Astrocyte (in vitro differentiated cells and primary cell): Measurements from ENCODE around the gene MAPK8IP2. TPM values are rescaled to one million over a fixed set of nuclear protein-coding genes. Genes with fewer than 3 reads are reported as not detected.

Experiments
- DNase-seq: peaks from one replicate; pipeline ENCODE4 v3.0.0-alpha.2; 2010; ENCODE audit warnings: low read depth
- FAIRE-seq: peaks from 2 replicates; lab custom pipeline; 2011; peaks lifted over from hg19 to GRCh38; lab: Jason Lieb, UNC
- H2AFZ ChIP-seq: 2 replicates; pipeline ENCODE4 v1.6.0; 2012; ENCODE audit warnings: low read depth, low read length, inconsistent platforms
- H3K27ac ChIP-seq: 2 replicates; pipeline ENCODE4 v1.5.1; 2011; ENCODE audit warnings: low read depth, low read length, inconsistent platforms
- H3K27me3 ChIP-seq: 2 replicates; pipeline ENCODE4 v1.6.0; 2011; ENCODE audit warnings: low read length, inconsistent platforms; ENCODE audit not compliant: insufficient read depth
- H3K36me3 ChIP-seq: 2 replicates; pipeline ENCODE4 v1.5.1; 2011; ENCODE audit warnings: low read length, inconsistent platforms; ENCODE audit not compliant: insufficient read depth
- H3K4me1 ChIP-seq: 2 replicates; pipeline ENCODE4 v1.5.1; 2011; ENCODE audit warnings: low read length, inconsistent platforms; ENCODE audit not compliant: insufficient read depth
- H3K4me2 ChIP-seq: 2 replicates; pipeline ENCODE4 v1.6.0; 2012; ENCODE audit warnings: low read length, inconsistent platforms
- H3K4me3 ChIP-seq: 2 replicates; pipeline ENCODE4 v1.5.1; 2011; ENCODE audit warnings: low read depth, mild to moderate bottlenecking, low read length, inconsistent platforms; ENCODE audit not compliant: insufficient read depth
- H3K79me2 ChIP-seq: 2 replicates; pipeline ENCODE4 v1.6.0; 2012; ENCODE audit warnings: mild to moderate bottlenecking, low read length, inconsistent platforms; ENCODE audit not compliant: insufficient read depth
- H3K9ac ChIP-seq: 2 replicates; pipeline ENCODE4 v1.6.0; 2012; ENCODE audit warnings: mild to moderate bottlenecking, low read length, inconsistent platforms
- H3K9me3 ChIP-seq: 2 replicates; pipeline ENCODE4 v1.5.1; 2012; ENCODE audit warnings: low read depth, mild to moderate bottlenecking, low read length, inconsistent platforms; ENCODE audit not compliant: insufficient read depth
- H4K20me1 ChIP-seq: 2 replicates; pipeline ENCODE4 v1.6.0; 2012; ENCODE audit warnings: low read length, inconsistent platforms; ENCODE audit not compliant: insufficient read depth
- H3K27ac Mint-ChIP-seq: one replicate; pipeline ENCODE4 v1.8.0; 2021; ENCODE audit warnings: mild to moderate bottlenecking, mixed read lengths; ENCODE audit not compliant: unreplicated experiment
- H3K27me3 Mint-ChIP-seq: one replicate; pipeline ENCODE4 v1.8.0; 2021; ENCODE audit warnings: low read depth, mixed read lengths; ENCODE audit not compliant: unreplicated experiment
- H3K36me3 Mint-ChIP-seq: one replicate; pipeline ENCODE4 v1.8.0; 2021; ENCODE audit warnings: low read depth, mixed read lengths; ENCODE audit not compliant: unreplicated experiment
- H3K4me1 Mint-ChIP-seq: one replicate; pipeline ENCODE4 v1.8.0; 2021; ENCODE audit warnings: low read depth, mixed read lengths; ENCODE audit not compliant: unreplicated experiment
- H3K4me3 Mint-ChIP-seq: one replicate; pipeline ENCODE4 v1.8.0; 2021; ENCODE audit warnings: mild to moderate bottlenecking, moderate library complexity, mixed read lengths; ENCODE audit not compliant: unreplicated experiment
- H3K9me3 Mint-ChIP-seq: one replicate; pipeline ENCODE4 v1.8.0; 2021; ENCODE audit warnings: mild to moderate bottlenecking, mixed read lengths; ENCODE audit not compliant: unreplicated experiment
- EZH2 ChIP-seq: IDR thresholded peaks from 2 replicates; pipeline ENCODE4 v1.6.1; 2012; ENCODE audit warnings: mild to moderate bottlenecking, low read length, inconsistent platforms; ENCODE audit not compliant: insufficient read depth
- total RNA-seq: library from RNA; stranded (reverse); gene quantifications from 2 replicates; pipeline ENCODE4 v1.2.1, GENCODE V29; 2021
- TF ChIP-seq, protein P1 (sequence below): IDR thresholded peaks from 2 replicates; pipeline ENCODE4 v1.5.1; 2011; ENCODE audit warnings: low read depth, mild to moderate bottlenecking, inconsistent platforms, low read length, moderate library complexity; ENCODE audit not compliant: insufficient read depth

Gene MAPK8IP2
- total RNA-seq, 1 donor from 2014 or later, result 4.7 TPM

DNA sequence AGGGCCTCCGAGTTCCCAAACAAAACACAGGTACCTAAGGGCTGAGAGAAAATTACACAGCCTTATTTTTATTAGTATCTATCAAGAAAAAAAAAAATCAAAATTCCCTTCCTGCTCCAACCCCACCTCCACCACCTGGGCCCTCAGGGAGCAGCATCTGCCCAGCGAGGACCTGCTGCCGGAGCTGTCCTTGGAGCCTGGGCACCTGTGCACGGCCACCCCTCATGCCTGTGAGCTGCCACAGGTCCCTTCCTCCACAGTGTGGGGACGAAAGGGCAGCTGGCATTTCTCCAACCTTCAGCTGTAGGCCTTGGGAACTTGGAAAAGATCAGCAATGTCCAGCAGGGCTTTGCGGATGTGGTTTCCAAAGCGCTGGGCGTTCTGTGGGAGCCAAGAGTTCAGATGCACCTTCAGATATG is 31.5 kb upstream of the MAPK8IP2 start:
- H3K4me2 ChIP-seq, result no peak overlapping the region
- H4K20me1 ChIP-seq, result no peaks in the 10 kb centered on the region
- no peak overlapping the region for H3K27ac ChIP-seq
- peaks cover 8% of the 10 kb centered on the region for H3K27me3 ChIP-seq
- H3K4me3 Mint-ChIP-seq, result no peak overlapping the region
- no peak for FAIRE-seq
- H3K9me3 Mint-ChIP-seq, result peaks cover 1% of the 10 kb centered on the region
- no peaks in the 10 kb centered on the region for H3K4me1 ChIP-seq
- no peak overlapping the region for H2AFZ ChIP-seq
- TF ChIP-seq, protein P1, sequence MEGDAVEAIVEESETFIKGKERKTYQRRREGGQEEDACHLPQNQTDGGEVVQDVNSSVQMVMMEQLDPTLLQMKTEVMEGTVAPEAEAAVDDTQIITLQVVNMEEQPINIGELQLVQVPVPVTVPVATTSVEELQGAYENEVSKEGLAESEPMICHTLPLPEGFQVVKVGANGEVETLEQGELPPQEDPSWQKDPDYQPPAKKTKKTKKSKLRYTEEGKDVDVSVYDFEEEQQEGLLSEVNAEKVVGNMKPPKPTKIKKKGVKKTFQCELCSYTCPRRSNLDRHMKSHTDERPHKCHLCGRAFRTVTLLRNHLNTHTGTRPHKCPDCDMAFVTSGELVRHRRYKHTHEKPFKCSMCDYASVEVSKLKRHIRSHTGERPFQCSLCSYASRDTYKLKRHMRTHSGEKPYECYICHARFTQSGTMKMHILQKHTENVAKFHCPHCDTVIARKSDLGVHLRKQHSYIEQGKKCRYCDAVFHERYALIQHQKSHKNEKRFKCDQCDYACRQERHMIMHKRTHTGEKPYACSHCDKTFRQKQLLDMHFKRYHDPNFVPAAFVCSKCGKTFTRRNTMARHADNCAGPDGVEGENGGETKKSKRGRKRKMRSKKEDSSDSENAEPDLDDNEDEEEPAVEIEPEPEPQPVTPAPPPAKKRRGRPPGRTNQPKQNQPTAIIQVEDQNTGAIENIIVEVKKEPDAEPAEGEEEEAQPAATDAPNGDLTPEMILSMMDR, result no peak
- no peak for TF ChIP-seq EZH2
- no peaks in the 10 kb centered on the region for H3K4me1 Mint-ChIP-seq
- peaks cover 12% of the 10 kb centered on the region for H3K27me3 Mint-ChIP-seq
- H3K27ac Mint-ChIP-seq, result no peak overlapping the region
- H3K79me2 ChIP-seq, result no peaks in the 10 kb centered on the region
- H3K4me3 ChIP-seq, result no peak overlapping the region
- no peaks in the 10 kb centered on the region for H3K9me3 ChIP-seq
- DNase-seq, result no peak
- H3K36me3 ChIP-seq, result no peaks in the 10 kb centered on the region
- H3K9ac ChIP-seq, result no peak overlapping the region
- peaks cover 37% of the 10 kb centered on the region for H3K36me3 Mint-ChIP-seq

DNA sequence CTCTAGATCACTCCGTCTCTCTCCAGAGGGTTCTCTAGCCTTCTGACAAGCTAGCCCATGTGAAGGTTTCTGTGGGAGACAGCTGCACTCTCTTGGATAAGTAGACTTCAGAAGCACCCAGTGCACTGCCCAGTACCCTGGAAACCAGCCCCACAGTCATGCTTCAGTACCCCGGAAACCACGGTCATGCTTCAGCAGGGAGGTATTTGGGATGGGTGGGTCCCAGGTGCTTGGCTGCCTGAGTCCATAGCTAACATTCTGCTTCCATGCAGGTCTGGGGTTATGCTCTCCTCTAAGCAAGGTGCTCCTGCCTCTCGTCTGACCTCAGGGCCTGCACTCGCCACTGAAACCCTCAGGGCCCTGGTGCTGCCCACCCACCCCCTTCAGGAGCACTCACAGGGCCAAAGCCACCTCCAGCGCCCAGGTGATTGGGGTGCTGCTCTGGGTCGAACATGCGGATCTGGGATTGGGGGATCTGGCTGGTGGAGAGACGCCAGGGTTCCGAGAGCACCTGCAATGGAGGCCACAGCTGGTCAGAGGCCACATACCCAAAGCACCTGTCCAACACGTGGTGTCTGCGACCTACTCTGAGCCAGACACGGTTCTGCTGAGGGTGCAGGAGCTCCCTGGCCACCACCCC is 30.6 kb upstream of the MAPK8IP2 start:
- Histone ChIP-seq H3K27ac (no peak overlapping the region), H3K79me2 (no peaks in the 10 kb centered on the region), H3K4me2 (no peak overlapping the region), H3K9ac (no peak overlapping the region), H3K36me3 (no peaks in the 10 kb centered on the region), H3K4me1 (no peaks in the 10 kb centered on the region), H3K4me3 (no peak overlapping the region), H3K27me3 (peaks cover 6% of the 10 kb centered on the region), H3K9me3 (no peaks in the 10 kb centered on the region), H4K20me1 (no peaks in the 10 kb centered on the region), H2AFZ (no peak overlapping the region)
- FAIRE-seq (no peak), DNase-seq (no peak)
- Mint-ChIP-seq H3K4me1 (no peaks in the 10 kb centered on the region), H3K27me3 (peaks cover 4% of the 10 kb centered on the region), H3K36me3 (peaks cover 37% of the 10 kb centered on the region), H3K4me3 (no peak overlapping the region), H3K9me3 (peaks cover 1% of the 10 kb centered on the region), H3K27ac (no peak overlapping the region)
- TF ChIP-seq, protein P1, result no peak
- TF ChIP-seq EZH2, result no peak

DNA sequence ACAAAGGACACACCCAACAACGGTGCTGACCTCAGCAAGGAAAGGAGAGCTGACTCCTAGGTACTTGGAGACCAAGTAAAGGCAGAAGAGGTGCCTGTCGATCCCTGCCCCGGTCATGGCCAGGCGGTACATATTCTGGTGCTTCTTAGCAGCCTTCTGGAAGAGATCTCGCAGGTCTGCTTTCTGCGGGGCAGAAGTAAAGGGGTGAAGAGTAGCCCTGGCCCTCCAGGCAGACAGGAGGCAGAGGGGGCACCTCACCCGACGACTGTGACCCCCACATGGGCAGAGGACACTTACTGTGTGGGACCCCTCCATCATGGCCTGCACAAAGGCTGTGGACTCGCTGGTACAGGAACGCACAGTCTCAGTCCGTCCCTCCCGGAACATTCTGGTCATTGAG is 29.7 kb upstream of the MAPK8IP2 start:
- Histone ChIP-seq H3K27me3 (peaks cover 2% of the 10 kb centered on the region), H3K9ac (no peak overlapping the region), H3K4me3 (no peak overlapping the region), H3K4me2 (no peak overlapping the region), H3K79me2 (no peaks in the 10 kb centered on the region), H2AFZ (no peak overlapping the region), H3K27ac (no peak overlapping the region), H3K4me1 (no peaks in the 10 kb centered on the region), H4K20me1 (no peaks in the 10 kb centered on the region), H3K36me3 (no peaks in the 10 kb centered on the region), H3K9me3 (no peaks in the 10 kb centered on the region)
- no peak for FAIRE-seq
- Mint-ChIP-seq H3K27me3 (peaks cover 2% of the 10 kb centered on the region), H3K27ac (no peak overlapping the region), H3K4me3 (no peak overlapping the region), H3K9me3 (peaks cover 1% of the 10 kb centered on the region), H3K36me3 (peaks cover 37% of the 10 kb centered on the region), H3K4me1 (no peaks in the 10 kb centered on the region)
- DNase-seq, result no peak
- TF ChIP-seq, protein P1, result no peak
- TF ChIP-seq EZH2, result no peak
